Measurements from ENCODE around the gene C16orf78.

Gene C16orf78

DNA sequence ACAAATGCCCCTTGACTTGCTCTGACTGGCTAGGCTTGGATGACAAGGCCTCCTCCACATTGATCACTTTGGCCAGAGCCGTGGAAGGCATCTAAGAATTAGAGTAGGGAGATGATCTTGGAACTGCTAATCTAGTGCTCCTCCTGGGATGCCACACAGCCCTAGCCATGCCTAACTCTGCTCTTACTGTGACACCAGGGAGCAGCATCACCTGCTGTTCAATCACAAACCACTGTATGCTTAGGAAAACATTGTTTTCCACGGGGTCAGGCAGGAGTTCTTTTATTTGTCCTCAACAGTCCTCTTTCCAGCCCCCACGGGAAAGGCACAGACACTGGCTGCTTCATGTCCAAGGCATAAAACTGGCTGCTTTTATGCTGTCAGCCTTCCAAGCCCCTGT is 46.3 kb downstream of the C16orf78 start:
- DNase-seq (ENCODE audit: low read depth): no peak
- TF ChIP-seq, protein P1, sequence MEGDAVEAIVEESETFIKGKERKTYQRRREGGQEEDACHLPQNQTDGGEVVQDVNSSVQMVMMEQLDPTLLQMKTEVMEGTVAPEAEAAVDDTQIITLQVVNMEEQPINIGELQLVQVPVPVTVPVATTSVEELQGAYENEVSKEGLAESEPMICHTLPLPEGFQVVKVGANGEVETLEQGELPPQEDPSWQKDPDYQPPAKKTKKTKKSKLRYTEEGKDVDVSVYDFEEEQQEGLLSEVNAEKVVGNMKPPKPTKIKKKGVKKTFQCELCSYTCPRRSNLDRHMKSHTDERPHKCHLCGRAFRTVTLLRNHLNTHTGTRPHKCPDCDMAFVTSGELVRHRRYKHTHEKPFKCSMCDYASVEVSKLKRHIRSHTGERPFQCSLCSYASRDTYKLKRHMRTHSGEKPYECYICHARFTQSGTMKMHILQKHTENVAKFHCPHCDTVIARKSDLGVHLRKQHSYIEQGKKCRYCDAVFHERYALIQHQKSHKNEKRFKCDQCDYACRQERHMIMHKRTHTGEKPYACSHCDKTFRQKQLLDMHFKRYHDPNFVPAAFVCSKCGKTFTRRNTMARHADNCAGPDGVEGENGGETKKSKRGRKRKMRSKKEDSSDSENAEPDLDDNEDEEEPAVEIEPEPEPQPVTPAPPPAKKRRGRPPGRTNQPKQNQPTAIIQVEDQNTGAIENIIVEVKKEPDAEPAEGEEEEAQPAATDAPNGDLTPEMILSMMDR (IDR thresholded peaks at IDR 0.05; ENCODE audit: insufficient read depth, low read depth, low read length, missing control alignments): no peak
- no peak overlapping the region for H3K4me3 ChIP-seq (ENCODE audit: low read depth, low read length)

DNA sequence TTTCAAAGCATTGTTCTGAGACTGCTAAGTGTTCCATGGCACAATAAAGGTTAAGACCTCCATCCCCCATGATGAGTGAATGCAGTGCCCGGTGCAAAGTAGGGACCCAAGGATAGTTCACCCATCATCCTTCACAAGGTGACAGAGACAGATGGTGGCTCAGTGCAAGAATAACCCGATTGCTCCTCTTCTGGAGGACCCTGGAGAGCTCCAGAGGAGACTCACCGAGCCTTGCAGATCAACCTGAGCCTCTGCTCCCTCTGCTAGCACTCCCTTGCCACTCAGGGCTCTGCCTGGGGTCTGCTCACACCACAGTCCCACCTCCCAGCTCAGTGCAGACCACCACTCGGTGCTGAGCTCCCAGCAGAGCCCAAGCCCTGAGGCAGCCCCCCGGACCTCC is 49.3 kb downstream of the C16orf78 start:
- TF ChIP-seq, protein P1 (IDR thresholded peaks at IDR 0.05; ENCODE audit: insufficient read depth, low read depth, low read length, missing control alignments): no peak
- no peak overlapping the region for H3K4me3 ChIP-seq (ENCODE audit: low read depth, low read length)
- no peak for DNase-seq (ENCODE audit: low read depth)

DNA sequence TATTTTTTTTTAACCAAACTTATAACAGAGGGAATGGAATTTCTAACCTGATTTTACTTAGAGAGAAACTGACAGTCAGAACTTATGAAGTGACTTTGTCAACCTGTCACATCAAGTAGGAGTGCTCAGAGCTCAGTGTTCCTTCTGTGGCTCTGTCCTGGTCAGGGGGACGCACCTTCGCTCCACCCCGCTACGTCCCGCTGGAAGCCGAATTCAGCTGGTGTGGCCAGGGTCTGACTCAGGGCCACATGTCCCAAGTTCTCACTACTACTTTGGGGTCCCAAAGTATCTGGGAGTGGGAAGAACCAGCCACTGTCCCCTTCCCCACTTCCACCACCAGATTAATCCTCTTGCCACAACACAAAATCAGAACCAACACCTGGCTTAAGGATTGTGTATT is 51.4 kb downstream of the C16orf78 start:
- H3K4me3 ChIP-seq (ENCODE audit: low read depth, low read length): no peak overlapping the region
- no peak for DNase-seq (ENCODE audit: low read depth)

DNA sequence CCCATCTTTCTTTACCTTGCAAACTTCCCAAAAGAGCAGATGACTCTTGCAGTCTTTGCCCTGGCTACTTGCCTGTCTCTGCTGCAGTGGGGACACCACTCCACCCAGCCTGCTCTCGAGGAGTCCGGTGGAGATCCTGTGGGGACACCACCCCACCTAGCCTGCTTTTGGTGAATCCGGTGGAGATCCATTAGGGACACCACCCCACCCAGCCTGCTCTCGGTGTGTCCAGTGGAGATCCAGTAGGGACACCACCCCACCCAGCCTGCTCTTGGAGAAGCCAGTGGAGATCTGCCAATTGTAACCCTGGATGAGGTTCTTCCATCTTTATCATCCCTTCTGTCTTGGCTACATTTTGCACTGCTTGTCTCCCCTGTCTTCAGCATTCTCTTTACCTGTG is 54.2 kb downstream of the C16orf78 start:
- DNase-seq (ENCODE audit: low read depth): no peak
- TF ChIP-seq, protein P1 (IDR thresholded peaks at IDR 0.05; ENCODE audit: insufficient read depth, low read depth, low read length, missing control alignments): no peak
- no peak overlapping the region for H3K4me3 ChIP-seq (ENCODE audit: low read depth, low read length)

More for the DNA sequence above, 51.4 kb downstream of the C16orf78 start:
- TF ChIP-seq, protein P1 (IDR thresholded peaks at IDR 0.05; ENCODE audit: insufficient read depth, low read depth, low read length, missing control alignments): no peak

DNA sequence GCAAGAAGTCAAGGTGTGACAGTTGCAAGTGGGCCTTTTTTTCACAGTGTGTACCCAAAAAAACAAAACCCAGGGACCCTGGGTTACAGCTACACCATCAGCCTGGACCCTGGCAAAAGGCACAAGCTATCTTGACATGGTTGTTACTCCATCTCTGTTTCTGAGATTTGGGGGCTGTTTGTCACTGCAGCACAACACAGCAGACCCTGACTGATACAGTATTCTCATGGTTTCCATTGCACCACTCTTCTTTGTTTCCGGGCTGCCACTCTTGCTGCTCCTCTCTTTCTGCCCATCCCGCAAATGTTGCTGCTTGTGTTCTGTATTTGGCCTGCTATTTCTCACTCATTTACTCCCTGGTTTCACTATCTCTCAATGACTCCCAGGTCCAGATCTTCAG is 55.2 kb downstream of the C16orf78 start:
- TF ChIP-seq, protein P1 (IDR thresholded peaks at IDR 0.05; ENCODE audit: insufficient read depth, low read depth, low read length, missing control alignments): no peak
- no peak for DNase-seq (ENCODE audit: low read depth)
- H3K4me3 ChIP-seq (ENCODE audit: low read depth, low read length): no peak overlapping the region

DNA sequence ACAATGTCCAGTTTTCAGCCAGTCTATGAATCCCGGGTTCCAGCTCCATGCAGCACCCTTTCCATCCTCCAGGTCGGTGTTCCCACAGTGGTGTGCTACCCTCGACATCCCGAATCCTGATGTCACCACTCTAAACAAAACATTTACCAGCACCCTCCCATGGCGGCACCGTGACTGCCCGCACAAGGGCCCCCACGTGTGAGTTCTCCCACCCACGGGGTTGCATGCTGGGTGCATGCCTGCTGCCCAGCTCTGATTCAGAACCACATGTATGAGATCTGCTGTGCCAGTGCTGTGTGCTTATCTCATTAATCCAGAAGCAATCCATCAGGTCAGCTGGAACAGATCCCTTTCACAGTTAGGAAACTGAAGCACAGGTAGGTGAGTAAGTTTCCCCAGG is 57.4 kb downstream of the C16orf78 start:
- no peak for DNase-seq (ENCODE audit: low read depth)
- no peak overlapping the region for H3K4me3 ChIP-seq (ENCODE audit: low read depth, low read length)
- TF ChIP-seq, protein P1 (IDR thresholded peaks at IDR 0.05; ENCODE audit: insufficient read depth, low read depth, low read length, missing control alignments): no peak

DNA sequence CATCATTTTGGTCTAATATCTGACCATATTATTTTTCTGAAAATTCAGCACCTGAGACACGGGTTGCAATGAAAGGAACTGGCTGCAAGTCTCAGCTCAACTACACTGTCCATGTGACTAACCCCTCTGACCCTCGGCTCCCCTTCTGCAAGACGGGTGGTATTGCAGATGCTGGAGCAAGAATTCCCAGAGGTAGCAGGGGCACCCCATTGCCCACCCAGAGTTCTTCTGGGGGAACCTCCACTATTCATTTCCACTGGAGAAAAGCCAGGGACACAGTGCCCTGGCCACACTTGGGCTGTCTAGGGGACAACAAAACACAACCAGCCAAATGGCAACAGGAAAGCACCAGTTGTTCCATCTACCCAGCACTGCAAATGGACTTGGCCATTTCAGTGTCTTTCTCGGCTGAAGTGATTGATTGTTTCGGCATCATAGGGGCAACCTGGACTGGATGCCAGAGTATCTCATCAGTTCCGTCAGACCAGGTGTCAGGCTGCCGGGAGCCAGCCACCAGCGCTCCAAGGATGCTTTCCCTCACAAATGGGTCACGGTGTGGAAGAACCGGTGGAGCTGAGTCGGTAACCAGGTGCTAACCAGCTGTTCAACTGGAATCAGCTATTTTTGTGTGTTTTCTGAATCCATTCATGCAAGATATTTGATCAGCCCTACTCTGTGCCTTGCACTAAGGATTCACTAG is 58.1 kb downstream of the C16orf78 start:
- TF ChIP-seq, protein P1 (IDR thresholded peaks at IDR 0.05; ENCODE audit: insufficient read depth, low read depth, low read length, missing control alignments): no peak
- DNase-seq (ENCODE audit: low read depth): no peak
- no peak overlapping the region for H3K4me3 ChIP-seq (ENCODE audit: low read depth, low read length)
